Suppressor macrophage (primary cell): ENCODE results near the gene GIMAP5.

Experiments used
- DNase-seq, 4 experiments: peaks; one replicate each; pipeline ENCODE4 v3.0.0-alpha.2; 2020 to 2022

The GIMAP5 gene

GRCh38 chr7:150735596-150736358 is 1.4 kb upstream of the GIMAP5 start:
- DNase-seq: no peak

- DNase-seq: no peak
Observed at GRCh38 chr7:150736864-150737263, 354 bp upstream of the GIMAP5 start.

GRCh38 chr7:150738092-150738491 is 874 bp downstream of the GIMAP5 start:
- DNase-seq: no peak

GRCh38 chr7:150738591-150739001 is 1.4 kb downstream of the GIMAP5 start:
- no peak for DNase-seq

- peak in 2 of 4 experiments; percentile 23 to 24 for DNase-seq
Observed at GRCh38 chr7:150739033-150739432, 1.8 kb downstream of the GIMAP5 start.

GRCh38 chr7:150740053-150740452 is 2.8 kb downstream of the GIMAP5 start:
- peak; percentile 52 to 78 (median 62) for DNase-seq

- no peak for DNase-seq
Observed at GRCh38 chr7:150742286-150742968, 5.2 kb downstream of the GIMAP5 start.

GRCh38 chr7:150744041-150744656 is 6.9 kb downstream of the GIMAP5 start:
- DNase-seq: no peak

GRCh38 chr7:150745086-150745485 is 7.9 kb downstream of the GIMAP5 start:
- no peak for DNase-seq

GRCh38 chr7:150745876-150746275 is 8.7 kb downstream of the GIMAP5 start:
- DNase-seq: no peak

GRCh38 chr7:150746921-150747320 is 9.7 kb downstream of the GIMAP5 start:
- DNase-seq: no peak

GRCh38 chr7:150748376-150748775 is 11.2 kb downstream of the GIMAP5 start:
- DNase-seq: peak; percentile 25 to 58 (median 40)

- no peak for DNase-seq
Observed at GRCh38 chr7:150751702-150752101, 14.5 kb downstream of the GIMAP5 start.

GRCh38 chr7:150753239-150753638 is 16.0 kb downstream of the GIMAP5 start:
- peak; percentile 41 to 80 (median 70) for DNase-seq

GRCh38 chr7:150753826-150754603 is 16.8 kb downstream of the GIMAP5 start:
- peak; percentile 29 to 63 (median 48) for DNase-seq

GRCh38 chr7:150754951-150755350 is 17.7 kb downstream of the GIMAP5 start:
- DNase-seq: peak in 1 of 4 experiments; percentile 25

GRCh38 chr7:150755473-150756099 is 18.4 kb downstream of the GIMAP5 start:
- DNase-seq: peak; percentile 53 to 79 (median 78)

GRCh38 chr7:150756166-150756565 is 18.9 kb downstream of the GIMAP5 start:
- no peak for DNase-seq

- DNase-seq: peak; percentile 53 to 80 (median 58)
Observed at GRCh38 chr7:150756858-150757257, 19.6 kb downstream of the GIMAP5 start.

- DNase-seq: no peak
Observed at GRCh38 chr7:150759479-150759878, 22.3 kb downstream of the GIMAP5 start.

GRCh38 chr7:150766334-150766709 is 29.1 kb downstream of the GIMAP5 start:
- DNase-seq: no peak

GRCh38 chr7:150769768-150770167 is 32.5 kb downstream of the GIMAP5 start:
- DNase-seq: no peak
